Endothelial cell (in vitro differentiated cells): ENCODE results near the gene INTS6. TPM values are rescaled to one million over a fixed set of nuclear protein-coding genes. Genes with fewer than 3 reads are reported as not detected.

Experiments
- DNase-seq: peaks from one replicate; pipeline ENCODE4 v3.0.0; 2021; ENCODE audit warnings: low spot score
- H3K27ac Mint-ChIP-seq: one replicate; pipeline ENCODE4 v1.8.0; 2021; ENCODE audit warnings: mixed read lengths, inconsistent platforms; ENCODE audit not compliant: unreplicated experiment
- H3K27me3 Mint-ChIP-seq: one replicate; pipeline ENCODE4 v1.8.0; 2021; ENCODE audit warnings: mild to moderate bottlenecking, moderate library complexity, mixed read lengths, inconsistent platforms; ENCODE audit not compliant: unreplicated experiment
- H3K36me3 Mint-ChIP-seq: one replicate; pipeline ENCODE4 v1.8.0; 2021; ENCODE audit warnings: mild to moderate bottlenecking, low read depth, mixed read lengths, inconsistent platforms; ENCODE audit not compliant: unreplicated experiment
- H3K4me1 Mint-ChIP-seq: one replicate; pipeline ENCODE4 v1.8.0; 2021; ENCODE audit warnings: mild to moderate bottlenecking, mixed read lengths, inconsistent platforms; ENCODE audit not compliant: unreplicated experiment
- H3K4me3 Mint-ChIP-seq: one replicate; pipeline ENCODE4 v1.8.0; 2021; ENCODE audit warnings: mild to moderate bottlenecking, mixed read lengths, inconsistent platforms; ENCODE audit not compliant: unreplicated experiment
- H3K9me3 Mint-ChIP-seq: one replicate; pipeline ENCODE4 v1.8.0; 2021; ENCODE audit warnings: mixed read lengths, inconsistent platforms; ENCODE audit not compliant: unreplicated experiment
- CTCF ChIP-seq: fragments of 200-600 bp; sonication (generic); IDR thresholded peaks from one replicate; pipeline ENCODE4 v1.5.0; 2021; ENCODE audit warnings: antibody characterized with exemption; ENCODE audit not compliant: unreplicated experiment
- total RNA-seq: library from RNA; stranded (reverse); fragmentation: NEBNext Ultra II Directional; extraction: Animal tissue kit (Norgen Biotek cat#: 25700); gene quantifications from one replicate; pipeline ENCODE4 v1.2.1, GENCODE V29; 2021; ENCODE audit not compliant: unreplicated experiment

The INTS6 gene
- total RNA-seq, 1 donor from 2014 or later = 45.0 TPM

GRCh38 chr13:51371768-51372399, 81.0 kb downstream of the INTS6 start:
- no peak overlapping the region for H3K27ac Mint-ChIP-seq
- DNase-seq = no peak
- no peak for TF ChIP-seq CTCF
- H3K27me3 Mint-ChIP-seq = no peaks in the 10 kb centered on the region
- H3K36me3 Mint-ChIP-seq = peaks cover 8% of the 10 kb centered on the region
- H3K4me1 Mint-ChIP-seq = no peaks in the 10 kb centered on the region
- H3K4me3 Mint-ChIP-seq = no peak overlapping the region
- H3K9me3 Mint-ChIP-seq = no peaks in the 10 kb centered on the region

- peaks cover 5% of the 10 kb centered on the region for H3K36me3 Mint-ChIP-seq
- H3K4me3 Mint-ChIP-seq = no peak overlapping the region
- no peak for TF ChIP-seq CTCF
- H3K4me1 Mint-ChIP-seq = no peaks in the 10 kb centered on the region
- no peaks in the 10 kb centered on the region for H3K27me3 Mint-ChIP-seq
- no peak for DNase-seq
- H3K27ac Mint-ChIP-seq = no peak overlapping the region
- no peaks in the 10 kb centered on the region for H3K9me3 Mint-ChIP-seq
Measured at GRCh38 chr13:51370811-51371210, 82.0 kb downstream of the INTS6 start.

GRCh38 chr13:51370116-51370515, 82.7 kb downstream of the INTS6 start:
- peaks cover 8% of the 10 kb centered on the region for H3K36me3 Mint-ChIP-seq
- no peak for TF ChIP-seq CTCF
- H3K9me3 Mint-ChIP-seq = no peaks in the 10 kb centered on the region
- no peak for DNase-seq
- no peaks in the 10 kb centered on the region for H3K4me1 Mint-ChIP-seq
- peak overlapping the region; percentile 11 for H3K27ac Mint-ChIP-seq
- no peak overlapping the region for H3K4me3 Mint-ChIP-seq
- no peaks in the 10 kb centered on the region for H3K27me3 Mint-ChIP-seq

GRCh38 chr13:51364404-51365008, 88.3 kb downstream of the INTS6 start:
- H3K27me3 Mint-ChIP-seq = no peaks in the 10 kb centered on the region
- H3K4me3 Mint-ChIP-seq = no peak overlapping the region
- peaks cover 9% of the 10 kb centered on the region for H3K36me3 Mint-ChIP-seq
- no peak for TF ChIP-seq CTCF
- H3K27ac Mint-ChIP-seq = peak overlapping the region; percentile 69
- no peaks in the 10 kb centered on the region for H3K9me3 Mint-ChIP-seq
- no peak for DNase-seq
- peaks cover 17% of the 10 kb centered on the region for H3K4me1 Mint-ChIP-seq

- peaks cover 4% of the 10 kb centered on the region for H3K36me3 Mint-ChIP-seq
- H3K27me3 Mint-ChIP-seq = no peaks in the 10 kb centered on the region
- no peaks in the 10 kb centered on the region for H3K9me3 Mint-ChIP-seq
- no peak overlapping the region for H3K4me3 Mint-ChIP-seq
- H3K27ac Mint-ChIP-seq = no peak overlapping the region
- H3K4me1 Mint-ChIP-seq = peaks cover 17% of the 10 kb centered on the region
- DNase-seq = no peak
- no peak for TF ChIP-seq CTCF
Measured at GRCh38 chr13:51363625-51364024, 89.2 kb downstream of the INTS6 start.
